ENCODE measurements around the gene ANO1. TPM values are rescaled to one million over a fixed set of nuclear protein-coding genes. Genes with fewer than 3 reads are reported as not detected.

The ANO1 gene
- total and polyA plus RNA-seq, 2 of the 8 experiments (the other 6 are each of a cell fraction or from before 2014, with no cell fraction given) = 4.7 to 5.0 TPM

DNA sequence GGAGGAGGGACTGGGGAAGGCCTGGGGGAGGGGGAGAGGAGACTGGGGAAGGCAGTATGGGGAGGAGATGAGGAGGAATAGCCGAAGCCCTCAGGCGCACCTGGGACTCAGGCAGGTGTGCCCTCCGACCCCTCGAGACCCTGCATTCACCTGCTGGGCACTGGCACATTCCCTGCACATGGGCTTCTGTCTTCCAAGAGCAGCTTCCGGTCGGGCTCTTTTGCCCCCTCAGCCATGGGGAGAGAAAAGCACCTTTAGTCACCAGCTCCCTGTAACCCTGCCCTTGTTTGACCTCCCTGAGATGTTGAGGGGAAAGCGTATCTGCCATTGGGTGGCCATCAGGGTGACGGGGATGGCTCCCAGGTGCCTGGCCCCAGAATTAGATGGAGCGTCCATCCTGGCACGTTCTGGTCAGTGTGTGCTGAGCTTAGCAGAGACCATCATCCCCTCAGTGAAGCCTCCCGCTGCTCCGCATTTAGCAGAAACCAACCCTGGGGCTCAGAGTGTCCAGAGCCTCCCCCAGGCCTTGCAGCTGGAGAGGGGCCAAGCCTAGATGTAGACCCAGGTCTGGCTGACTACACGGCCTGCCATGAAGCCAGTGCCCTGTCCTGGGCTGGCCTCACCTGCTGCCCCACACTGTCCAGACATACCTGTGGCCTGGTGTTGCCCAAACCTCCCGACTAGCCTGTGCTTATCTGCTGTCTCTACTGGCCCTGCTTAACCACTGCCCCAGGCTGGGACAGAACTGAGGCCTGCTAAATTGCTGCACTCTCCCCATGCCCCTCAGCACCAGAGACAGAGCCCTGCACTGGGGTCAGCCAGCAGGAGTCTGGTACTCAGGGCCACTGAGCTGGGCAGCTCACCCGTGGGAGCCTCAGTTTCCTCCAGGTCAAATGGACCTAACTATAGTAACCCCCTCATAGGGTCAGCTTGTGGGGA lies 6.2 kb downstream of the ANO1 start (continued):
- TF ChIP-seq E2F6 (IDR thresholded peaks at IDR 0.05) = no peak
- TF ChIP-seq POLR2AphosphoS5 (IDR thresholded peaks at IDR 0.05; ENCODE audit: low read depth, low read length) = no peak
